NCI-H2196 treated with DMSO at 0.1 percent for 48 hours (cell line): ENCODE measurements around the gene SIGLEC8.
"Not testable (repeated sequence)": the region's sequence is repeated elsewhere in the genome, so short reads cannot be mapped to it uniquely, and the experiment has no call there.

Experiments used
- DNase-seq: peaks from one replicate; lab custom pipeline; 2025; ENCODE audit not compliant: unreplicated experiment; lab: John Stamatoyannopoulos, UW

SIGLEC8 gene

DNA sequence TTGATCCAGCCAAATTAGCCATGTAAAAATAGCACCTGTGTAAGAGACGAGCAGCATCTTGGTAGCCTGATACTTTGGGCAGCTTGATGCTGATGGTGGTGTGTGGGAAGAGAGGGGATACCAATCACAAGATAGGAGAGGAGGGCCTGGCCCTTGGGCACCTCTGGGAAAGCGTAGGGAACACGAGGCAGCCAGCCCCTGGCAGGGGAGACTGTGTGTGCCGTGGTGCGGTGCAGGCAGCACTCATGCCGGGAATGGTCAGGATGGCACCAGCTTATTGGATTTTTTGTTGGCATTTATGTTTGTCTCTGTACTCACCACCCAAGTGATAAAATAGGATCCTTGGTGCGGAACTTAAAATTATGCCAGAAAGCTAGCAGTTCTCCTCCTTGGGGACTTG is 10.2 kb downstream of the SIGLEC8 start:
- no peak for DNase-seq

DNA sequence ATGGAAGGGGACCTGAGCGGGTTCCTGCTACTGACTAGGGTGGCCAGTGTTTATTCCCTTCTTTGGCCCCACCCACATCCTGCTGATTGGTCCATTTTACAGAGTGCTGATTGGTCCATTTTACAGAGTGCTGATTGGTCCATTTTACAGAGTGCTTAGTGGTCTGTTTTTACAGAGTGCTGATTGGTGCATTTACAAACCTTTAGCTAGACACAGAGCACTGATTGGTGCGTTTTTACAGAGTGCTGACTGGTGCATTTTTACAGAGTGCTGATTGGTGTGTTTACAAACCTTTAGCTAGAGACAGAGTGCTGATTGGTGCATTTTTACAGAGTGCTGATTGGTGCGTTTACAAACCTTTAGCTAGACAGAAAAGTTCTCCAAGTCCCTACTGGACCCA is 10.7 kb downstream of the SIGLEC8 start:
- not testable (repeated sequence) for DNase-seq

DNA sequence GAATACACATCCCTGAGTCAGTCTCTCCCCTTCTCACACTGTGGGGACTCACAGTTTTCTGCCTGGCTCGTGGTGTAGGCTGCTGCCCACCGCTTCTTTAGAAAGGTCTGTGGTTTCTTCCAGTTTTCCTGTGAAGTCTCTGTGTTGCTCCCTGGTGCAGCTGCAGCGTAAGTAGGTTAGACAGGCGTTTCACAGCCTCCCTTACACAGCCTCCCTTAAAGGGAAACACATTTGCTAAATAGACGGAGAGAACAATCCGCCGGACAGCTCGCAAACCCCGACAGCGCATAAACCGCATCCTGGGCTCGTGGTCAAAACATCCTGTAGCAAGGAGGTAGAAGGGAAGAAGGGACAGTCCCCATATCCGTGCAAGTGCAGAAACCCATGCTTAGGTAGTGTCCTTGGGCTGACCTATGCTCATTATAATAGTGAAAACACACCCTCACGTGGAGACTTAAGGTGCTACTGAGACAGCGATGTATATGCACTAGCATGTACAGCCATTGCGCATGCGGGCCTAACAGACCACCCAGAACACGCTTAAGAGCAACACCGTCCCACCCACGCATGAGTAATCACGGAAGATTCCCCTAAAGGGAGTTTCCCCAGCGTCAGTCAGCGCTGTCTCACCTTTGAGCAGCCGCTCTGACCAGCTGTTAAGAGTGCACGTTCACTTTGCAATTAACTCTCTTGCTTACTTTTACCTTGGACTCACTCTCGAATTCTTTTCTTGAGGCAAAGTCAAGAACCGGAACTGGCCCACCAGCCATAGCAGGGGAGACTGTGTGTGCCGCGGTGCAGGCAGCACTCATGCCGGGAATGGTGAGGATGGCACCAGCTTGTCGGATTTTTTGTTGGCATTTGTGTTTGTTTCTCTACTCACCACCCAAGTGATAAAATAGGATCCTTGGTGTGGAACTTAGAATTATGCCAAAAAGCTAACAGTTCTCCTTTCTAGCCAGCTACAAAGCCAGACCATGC is 16.6 kb downstream of the SIGLEC8 start:
- no peak for DNase-seq

DNA sequence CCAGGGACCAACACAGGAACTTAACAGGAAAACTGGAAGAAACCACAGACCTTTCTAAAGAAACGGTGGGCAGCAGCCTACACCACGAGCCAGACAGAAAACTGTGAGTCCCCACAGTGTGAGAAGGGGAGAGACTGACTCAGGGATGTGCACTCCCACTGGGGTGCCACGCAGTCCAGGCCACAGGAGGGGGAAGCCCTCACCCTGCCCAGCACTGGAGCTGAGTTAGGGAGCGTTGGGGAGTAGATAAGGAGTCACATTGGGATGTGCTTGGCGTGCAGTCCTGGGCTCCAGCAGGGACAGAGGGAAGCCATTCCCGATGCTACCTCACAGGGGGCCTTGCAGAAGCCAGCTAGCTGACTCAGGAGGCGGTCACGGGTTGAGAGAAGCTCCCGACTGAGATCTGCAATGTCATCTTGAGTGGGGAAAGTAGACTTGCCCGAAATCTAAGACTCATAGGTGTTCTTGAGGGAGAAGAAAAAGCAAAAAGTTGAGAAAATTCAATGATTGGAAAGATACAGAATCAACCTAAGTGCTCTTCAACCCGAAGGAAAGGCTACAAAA is 17.3 kb downstream of the SIGLEC8 start:
- DNase-seq = no peak

DNA sequence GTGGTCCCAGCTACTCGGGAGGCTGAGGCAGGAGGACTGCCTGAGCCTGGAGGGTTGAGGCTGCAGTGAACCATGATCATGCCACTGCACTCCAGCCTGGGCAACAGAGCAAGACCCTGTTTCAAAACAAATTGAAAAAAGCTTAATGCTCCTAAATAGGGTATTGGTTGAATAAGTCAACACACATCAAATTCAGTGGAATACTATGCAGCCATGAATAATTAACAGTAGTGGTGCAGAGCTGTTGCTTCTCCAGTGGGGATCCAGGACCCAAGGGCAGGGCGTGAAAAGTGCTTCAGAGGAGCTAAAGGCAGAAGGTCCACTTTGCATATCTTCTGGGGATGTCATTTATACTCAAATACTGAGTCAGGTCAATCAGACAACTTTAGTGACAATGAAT is 18.2 kb downstream of the SIGLEC8 start:
- no peak for DNase-seq

DNA sequence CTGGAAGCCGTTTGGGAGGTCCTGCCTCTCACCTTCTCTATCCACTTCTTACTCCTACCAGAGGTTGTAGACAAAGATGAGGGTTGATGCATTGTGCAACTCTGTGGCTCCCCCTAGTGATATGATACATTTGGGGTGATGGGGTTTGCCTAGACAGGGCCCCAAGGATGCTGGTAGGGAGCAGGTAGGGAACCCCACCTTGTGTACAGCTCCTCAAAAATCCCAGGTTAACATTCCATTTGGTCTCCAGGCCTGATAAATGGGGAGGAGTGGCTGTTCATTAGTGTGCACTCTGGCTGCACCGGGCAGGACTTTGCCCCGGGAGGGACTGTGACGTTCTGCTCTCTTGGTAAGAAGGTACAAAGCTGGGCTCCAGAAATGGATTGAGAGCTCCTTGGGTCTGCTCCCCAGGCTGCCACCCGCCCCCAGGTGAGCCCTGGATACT is 19.2 kb downstream of the SIGLEC8 start:
- DNase-seq = no peak

DNA sequence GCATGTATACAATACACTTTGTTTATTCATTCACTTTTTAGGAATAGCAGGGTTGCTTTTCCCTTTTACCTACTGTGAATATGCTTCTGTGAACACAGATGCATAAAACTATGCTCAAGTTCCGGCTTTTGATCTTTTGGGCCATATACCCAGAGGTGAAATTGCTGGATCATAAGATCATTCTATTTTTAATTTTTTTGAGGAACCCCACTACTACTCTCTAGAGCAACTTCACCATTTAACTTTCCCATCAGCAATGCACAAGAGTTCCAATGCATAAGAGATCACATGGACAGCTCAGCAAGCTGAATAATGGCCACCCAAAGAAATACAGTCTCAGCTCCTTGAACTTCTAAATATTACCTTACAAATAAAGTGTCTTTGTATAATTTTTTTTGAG is 23.8 kb downstream of the SIGLEC8 start:
- DNase-seq = no peak

DNA sequence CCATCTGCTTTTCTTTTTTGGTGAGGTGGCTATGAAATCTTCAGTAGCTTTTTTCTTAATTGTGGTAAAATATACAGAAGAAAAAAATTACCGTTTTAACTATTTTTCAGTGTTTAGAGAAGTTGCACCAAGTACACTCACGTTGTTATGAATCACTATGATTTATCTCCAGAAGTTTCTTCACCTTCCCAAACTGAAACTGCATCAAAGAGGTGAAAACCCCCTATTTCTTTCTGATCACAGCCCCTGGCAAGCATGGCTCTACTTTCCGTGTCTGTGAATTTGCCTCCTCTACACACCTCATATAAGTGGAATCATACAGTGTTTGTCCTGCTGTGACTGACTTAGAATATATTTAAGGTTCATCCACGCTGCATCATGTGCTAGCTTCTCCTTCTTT is 25.2 kb downstream of the SIGLEC8 start:
- DNase-seq = no peak

DNA sequence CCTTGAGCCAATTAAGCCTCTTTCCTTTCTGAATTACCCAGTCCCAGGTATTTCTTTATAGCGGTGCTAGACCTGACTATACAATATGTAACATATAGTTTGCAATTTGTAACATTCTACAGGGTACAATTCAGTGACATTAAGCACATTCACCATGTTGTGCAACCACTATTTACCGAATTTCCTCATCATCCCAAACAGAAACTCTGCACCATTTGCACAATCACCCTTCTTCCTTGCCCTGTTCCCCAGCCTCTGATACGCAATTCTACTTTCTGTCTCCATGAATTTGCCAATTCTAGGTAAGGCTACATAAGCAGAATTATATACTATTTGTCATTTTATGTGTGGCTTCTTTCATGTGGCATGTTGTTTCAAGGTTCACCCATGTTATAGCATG is 27.1 kb downstream of the SIGLEC8 start:
- DNase-seq = no peak

DNA sequence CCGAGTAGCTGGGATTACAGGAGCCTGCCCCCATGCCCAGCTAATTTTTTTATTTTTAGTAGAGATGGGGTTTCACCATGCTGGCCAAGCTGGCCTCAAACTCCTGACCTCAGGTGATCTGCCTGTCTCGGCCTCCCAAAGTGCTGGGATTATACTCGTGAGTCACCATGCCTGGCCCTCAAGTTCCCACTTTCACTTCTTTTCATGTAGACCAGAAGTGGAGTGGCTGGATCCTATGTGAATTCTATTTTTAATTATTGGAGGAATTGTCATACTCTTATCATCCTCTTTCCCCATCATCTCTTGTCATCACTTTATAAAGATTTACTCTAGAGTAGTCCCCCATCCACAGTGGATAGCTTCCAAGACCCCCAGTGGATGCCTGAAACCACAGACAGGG is 28.0 kb downstream of the SIGLEC8 start:
- DNase-seq = no peak

DNA sequence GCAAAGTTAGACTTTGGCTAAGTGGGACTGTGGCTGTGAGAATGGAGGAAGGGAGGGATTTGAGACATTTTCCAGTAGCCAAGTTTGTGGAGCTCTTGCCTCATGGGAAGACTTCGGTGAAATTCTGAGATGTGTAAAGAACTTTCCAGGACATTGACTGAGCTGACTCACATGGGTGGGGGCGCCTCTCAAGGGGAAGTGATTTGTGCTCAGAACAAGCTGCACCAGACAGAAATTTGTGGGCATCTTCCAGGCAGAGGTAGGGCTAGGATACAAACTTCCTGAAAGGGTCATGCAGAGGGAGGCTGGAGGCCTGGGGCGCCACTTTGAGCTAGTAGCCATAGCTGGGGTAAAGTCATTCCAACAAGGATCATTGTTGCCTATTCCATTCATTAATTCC is 31.1 kb downstream of the SIGLEC8 start:
- no peak for DNase-seq

DNA sequence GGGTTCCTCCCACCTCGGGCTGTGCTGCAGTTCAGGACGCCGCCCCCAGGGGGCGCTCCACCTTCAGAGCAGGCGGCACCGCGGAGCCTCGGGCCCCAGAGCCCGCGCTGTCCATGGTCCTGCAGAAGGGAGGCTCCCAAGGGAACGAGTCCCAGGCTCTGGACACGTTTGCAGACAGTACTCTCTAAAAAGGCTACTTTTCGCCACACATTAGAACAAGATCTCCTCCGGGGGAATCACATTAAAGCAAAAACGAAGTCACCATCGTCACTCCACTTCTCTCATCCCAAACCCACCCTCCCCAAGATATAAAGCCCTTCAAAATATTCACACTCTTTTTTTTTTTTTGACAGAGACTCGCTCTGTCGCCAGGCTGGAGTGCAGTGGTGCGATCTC is 36.2 kb downstream of the SIGLEC8 start:
- DNase-seq = no peak

DNA sequence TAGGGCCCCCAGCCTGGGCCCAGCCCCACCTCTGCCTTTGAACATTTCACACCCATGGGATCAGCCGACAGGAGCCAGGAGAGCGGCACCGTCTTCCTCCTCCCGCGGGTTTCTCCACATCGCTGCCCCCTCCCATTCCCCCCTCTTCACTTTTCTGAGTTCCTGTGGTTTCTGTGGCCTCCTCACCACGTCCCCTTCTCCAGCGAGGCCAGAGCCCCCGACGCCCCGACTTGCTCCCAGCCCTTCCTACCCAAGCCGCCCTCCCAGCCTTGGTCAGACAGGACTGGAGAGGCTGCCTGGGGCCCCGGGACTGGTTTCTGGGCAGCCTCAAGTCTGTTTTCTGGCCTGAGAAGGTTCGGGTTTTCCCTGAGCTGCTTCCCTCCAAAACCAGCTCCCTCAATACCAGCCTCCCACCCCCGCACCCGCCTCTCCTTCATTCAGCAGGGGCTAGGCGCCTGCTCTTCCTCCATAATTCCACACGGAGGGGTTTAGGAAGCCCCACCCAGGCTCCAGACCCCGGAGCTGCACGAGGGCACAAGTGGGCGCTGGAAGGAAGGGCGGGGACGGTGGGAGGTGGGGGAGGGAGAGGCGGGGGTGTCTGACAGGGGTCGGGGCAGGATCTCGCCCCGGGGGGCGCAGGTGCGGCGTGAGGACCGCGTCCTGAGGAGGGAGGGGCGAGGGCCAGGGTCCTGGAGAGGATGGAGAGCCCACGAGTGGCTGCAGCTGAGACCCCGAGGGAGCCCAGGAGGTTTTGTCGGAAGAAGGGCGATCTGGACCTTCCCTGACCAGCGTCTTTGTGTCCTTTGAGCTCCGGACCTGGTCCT is 36.8 kb downstream of the SIGLEC8 start:
- no peak for DNase-seq

DNA sequence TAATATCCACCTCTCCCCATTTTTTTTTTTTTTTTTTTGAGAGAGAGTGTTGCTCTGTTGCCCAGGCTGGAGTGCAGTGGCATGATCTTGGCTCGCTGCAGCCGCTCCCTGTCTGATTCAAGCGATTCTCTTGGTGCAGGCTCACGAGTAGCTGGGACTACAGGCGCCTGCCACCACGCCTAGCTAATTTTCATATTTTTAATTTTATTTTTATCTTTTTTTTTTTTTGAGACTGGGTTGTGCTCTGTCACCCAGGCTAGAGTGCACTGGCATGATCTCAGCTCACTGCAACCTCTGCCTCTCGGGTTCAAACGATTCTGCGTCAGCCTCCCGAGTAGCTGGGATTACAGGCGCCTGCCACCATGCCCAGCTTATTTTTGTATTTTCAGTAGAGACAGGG is 37.7 kb downstream of the SIGLEC8 start:
- DNase-seq = not testable (repeated sequence)

DNA sequence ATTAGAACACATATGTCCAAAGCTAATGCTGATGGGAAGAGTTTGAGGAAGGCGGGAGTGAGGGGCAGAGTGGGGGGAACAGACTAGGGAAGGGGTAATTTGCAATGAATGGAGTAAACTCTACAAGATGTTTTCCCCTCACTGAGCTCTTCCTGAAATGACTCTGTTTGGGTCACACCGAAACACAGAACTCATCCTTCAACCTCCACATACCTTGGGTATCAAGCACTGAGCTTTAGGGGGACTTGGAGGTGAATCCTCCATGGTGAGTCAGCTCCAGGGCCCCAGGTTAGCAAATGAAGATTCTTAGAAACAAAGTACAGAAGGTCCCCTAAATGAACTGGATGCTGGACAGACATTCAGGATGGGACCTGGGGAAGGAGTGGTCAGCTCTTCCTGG is 39.5 kb downstream of the SIGLEC8 start:
- DNase-seq = no peak

DNA sequence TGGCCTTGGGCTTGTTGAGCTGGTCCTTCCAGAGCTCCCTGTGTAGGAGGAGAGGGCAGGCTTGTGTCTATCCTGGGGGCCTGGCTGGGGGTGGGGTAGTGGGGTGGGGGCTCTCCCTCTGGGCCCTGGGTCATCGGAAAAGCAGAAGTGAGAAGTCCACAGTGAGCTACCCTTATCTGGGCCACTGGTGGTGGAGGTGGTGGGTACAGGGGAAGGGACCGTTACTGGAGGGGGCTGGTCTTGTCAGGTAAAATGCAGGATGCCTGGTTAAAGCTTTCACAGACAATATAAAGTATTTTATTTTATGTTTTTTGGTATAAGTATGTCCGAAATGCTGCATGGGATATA is 40.5 kb downstream of the SIGLEC8 start:
- no peak for DNase-seq

DNA sequence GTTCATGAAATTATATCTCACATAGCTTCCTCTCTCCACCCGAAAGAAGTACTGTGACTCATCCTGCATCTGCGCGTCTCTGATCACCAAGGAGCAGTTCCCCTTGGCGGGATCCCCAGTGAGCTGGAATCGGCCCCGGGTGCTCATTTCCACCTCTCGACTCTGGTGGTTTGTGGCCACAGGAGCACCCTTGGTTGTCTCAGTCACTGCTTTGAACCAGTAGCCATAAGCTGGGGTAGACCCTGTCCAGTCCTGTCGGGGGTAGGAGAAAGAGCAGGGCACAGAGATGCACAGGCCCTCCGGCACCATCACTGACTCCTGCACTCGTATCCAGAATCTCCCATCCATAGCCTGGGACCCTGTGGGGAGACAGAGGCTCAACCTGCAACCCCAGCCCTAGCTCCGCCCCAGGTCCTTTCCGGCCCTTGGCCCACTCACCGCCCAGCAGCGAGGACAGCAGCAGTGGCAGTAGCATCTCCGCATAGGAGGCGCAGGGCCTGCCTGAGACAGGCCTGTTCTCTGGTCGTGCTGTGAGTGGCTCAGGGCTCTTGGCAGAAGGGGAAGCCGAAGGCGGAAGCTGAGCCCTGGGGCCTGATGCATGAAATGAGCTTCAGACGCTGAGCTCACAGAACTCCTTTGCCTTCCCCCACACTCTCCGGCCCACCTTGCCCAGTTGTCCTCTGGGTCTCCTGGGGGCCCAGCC is 41.0 kb downstream of the SIGLEC8 start, which contains the start of gene SIGLEC10:
SIGLEC10 (minus strand) TSS at position 536 of the 703 bp plus-strand sequence; CDS start at position 475, 61 bp downstream.
- no peak for DNase-seq

DNA sequence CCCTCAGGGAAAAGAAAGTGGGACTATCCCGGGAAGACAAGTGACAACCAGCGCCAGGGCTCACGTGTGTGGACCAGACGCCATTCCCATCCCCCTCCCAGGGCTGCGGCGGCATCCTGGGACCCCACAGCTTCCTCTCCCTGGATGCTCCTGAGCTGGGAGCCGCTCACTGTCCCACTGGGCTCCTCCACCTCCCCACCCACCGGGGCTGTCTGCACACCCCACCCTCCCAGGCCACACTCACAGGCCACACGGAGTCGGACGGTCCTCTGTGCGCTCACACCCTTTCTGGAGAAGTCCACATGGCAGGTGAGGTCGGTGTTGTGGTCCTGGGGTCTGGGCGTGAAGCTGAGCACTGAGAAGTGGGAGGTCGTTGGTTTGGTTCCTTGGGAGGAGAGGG is 41.8 kb downstream of the SIGLEC8 start:
- not testable (repeated sequence) for DNase-seq

DNA sequence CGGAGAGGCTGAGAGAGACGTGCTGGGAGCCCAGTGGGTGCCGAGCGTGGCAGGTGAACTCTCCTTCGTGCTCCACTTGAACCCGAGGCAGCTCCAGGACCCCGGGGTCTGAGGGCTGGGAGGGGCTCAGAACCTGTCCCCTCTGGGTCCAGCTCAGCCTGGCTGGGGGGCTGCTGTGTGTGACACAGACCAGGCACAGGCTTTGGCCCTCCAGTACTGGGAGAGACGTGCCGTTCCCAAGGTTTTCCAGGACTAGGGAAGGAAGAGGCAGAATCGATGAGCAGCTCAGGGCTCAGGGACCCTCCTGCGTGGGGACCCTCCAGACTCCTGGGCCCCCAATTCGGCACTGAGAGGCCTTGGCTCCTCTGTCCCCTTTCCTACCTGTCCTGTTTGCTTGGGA is 43.1 kb downstream of the SIGLEC8 start:
- no peak for DNase-seq

DNA sequence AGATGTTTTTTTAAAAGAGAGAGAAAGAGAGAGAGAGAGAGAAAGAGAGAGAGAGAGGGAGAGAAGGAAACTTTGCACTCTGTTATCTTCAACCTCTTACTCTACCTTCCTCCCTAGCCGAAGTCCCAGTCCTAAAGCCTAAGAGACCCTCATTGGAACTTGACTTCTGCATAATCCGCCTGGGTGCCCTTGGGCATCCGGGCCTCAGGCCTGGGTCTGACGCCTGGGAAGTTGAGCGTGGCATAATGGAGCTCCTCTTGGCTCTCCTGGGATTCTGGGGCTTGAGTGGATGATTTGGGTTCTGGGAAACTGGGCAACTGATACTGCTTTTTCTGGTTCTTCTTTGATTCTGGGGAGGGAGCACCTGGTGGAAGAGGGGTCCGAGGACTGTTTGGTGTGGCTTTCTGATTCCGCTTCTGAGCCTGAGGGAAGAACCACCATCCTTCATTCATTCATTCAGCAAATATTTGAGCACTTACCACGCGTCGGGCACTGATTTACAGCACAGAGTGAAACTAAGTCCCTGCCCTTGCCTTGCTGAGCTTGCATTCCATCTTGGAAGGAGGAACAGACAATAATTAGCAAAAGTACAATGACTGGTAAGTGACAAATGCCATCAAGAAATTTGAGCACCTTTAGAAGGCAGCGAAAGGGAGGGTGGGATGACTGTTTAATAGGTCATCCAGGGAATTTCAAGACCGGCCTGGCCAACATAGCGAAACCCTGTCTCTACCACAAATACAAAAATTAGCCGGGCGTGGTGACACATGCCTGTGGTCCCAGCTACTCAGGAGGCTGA is 47.1 kb downstream of the SIGLEC8 start:
- no peak for DNase-seq
